ENCODE results near the gene RAB3A. TPM values are rescaled to one million over a fixed set of nuclear protein-coding genes. Genes with fewer than 3 reads are reported as not detected.
A peak's percentile ranks its signal among the peaks of the same experiment; 100 is the strongest.

The RAB3A gene
- total and polyA plus RNA-seq, 9 of the 15 experiments (the other 6 are each of a cell fraction or from before 2014, with no cell fraction given) = 0.17 to 5.1 (median 0.90) TPM; not detected in 1

DNA sequence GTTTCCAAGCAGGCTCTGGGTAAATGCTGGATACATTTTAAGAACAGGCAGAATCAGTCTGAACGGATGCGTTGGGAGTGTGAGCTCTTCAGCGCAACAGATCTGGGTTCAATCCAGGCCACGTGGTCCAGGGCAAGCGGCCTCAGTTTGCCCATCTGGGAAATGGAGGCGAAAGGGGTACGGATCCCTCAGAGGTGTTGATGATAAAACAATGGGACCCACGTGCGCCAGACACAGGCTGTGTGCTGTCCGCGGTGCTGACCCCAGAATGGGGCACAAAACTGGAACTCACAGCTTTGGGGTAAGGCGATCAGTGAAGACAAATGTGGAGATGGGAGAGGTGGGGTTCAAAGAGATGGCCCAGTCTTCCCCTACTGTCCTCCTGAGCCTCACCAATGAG, 35.5 kb upstream of the RAB3A start (continued):
- TF ChIP-seq, protein P1, sequence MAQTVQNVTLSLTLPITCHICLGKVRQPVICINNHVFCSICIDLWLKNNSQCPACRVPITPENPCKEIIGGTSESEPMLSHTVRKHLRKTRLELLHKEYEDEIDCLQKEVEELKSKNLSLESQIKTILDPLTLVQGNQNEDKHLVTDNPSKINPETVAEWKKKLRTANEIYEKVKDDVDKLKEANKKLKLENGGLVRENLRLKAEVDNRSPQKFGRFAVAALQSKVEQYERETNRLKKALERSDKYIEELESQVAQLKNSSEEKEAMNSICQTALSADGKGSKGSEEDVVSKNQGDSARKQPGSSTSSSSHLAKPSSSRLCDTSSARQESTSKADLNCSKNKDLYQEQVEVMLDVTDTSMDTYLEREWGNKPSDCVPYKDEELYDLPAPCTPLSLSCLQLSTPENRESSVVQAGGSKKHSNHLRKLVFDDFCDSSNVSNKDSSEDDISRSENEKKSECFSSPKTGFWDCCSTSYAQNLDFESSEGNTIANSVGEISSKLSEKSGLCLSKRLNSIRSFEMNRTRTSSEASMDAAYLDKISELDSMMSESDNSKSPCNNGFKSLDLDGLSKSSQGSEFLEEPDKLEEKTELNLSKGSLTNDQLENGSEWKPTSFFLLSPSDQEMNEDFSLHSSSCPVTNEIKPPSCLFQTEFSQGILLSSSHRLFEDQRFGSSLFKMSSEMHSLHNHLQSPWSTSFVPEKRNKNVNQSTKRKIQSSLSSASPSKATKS (CRISPR knock-in tag; IDR thresholded peaks at IDR 0.05) = no peak
- TF ChIP-seq SMAD1 (IDR thresholded peaks at IDR 0.05; ENCODE audit: low read depth, low read length, partially characterized antibody) (no peak), NCOA1 (IDR thresholded peaks at IDR 0.05; ENCODE audit: low read depth) (no peak), ZNF232 (CRISPR knock-in tag; IDR thresholded peaks at IDR 0.05) (peak; percentile 73; the same call in 1 of the 2 replicates), GABPB1 (CRISPR knock-in tag; IDR thresholded peaks at IDR 0.05) (peak; percentile 37), IFI16 (CRISPR knock-in tag; IDR thresholded peaks at IDR 0.05) (no peak), CHD2 (IDR thresholded peaks at IDR 0.05; ENCODE audit: low read depth, low read length) (no peak), XRCC5 (IDR thresholded peaks at IDR 0.05; ENCODE audit: low read depth, low read length) (no peak), ZNF212 (CRISPR knock-in tag; IDR thresholded peaks at IDR 0.05) (no peak), CHD4 (IDR thresholded peaks at IDR 0.05; ENCODE audit: insufficient read depth, insufficient replicate concordance, low read depth, low read length, poor library complexity, severe bottlenecking) (no peak)
- TF ChIP-seq, protein P2, sequence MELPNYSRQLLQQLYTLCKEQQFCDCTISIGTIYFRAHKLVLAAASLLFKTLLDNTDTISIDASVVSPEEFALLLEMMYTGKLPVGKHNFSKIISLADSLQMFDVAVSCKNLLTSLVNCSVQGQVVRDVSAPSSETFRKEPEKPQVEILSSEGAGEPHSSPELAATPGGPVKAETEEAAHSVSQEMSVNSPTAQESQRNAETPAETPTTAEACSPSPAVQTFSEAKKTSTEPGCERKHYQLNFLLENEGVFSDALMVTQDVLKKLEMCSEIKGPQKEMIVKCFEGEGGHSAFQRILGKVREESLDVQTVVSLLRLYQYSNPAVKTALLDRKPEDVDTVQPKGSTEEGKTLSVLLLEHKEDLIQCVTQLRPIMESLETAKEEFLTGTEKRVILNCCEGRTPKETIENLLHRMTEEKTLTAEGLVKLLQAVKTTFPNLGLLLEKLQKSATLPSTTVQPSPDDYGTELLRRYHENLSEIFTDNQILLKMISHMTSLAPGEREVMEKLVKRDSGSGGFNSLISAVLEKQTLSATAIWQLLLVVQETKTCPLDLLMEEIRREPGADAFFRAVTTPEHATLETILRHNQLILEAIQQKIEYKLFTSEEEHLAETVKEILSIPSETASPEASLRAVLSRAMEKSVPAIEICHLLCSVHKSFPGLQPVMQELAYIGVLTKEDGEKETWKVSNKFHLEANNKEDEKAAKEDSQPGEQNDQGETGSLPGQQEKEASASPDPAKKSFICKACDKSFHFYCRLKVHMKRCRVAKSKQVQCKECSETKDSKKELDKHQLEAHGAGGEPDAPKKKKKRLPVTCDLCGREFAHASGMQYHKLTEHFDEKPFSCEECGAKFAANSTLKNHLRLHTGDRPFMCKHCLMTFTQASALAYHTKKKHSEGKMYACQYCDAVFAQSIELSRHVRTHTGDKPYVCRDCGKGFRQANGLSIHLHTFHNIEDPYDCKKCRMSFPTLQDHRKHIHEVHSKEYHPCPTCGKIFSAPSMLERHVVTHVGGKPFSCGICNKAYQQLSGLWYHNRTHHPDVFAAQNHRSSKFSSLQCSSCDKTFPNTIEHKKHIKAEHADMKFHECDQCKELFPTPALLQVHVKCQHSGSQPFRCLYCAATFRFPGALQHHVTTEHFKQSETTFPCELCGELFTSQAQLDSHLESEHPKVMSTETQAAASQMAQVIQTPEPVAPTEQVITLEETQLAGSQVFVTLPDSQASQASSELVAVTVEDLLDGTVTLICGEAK (IDR thresholded peaks at IDR 0.05) = no peak
- TF ChIP-seq, protein P2 (CRISPR knock-in tag; IDR thresholded peaks at IDR 0.05) = peak; percentile 29; the same call in 1 of the 2 replicates
- TF ChIP-seq, protein P3, sequence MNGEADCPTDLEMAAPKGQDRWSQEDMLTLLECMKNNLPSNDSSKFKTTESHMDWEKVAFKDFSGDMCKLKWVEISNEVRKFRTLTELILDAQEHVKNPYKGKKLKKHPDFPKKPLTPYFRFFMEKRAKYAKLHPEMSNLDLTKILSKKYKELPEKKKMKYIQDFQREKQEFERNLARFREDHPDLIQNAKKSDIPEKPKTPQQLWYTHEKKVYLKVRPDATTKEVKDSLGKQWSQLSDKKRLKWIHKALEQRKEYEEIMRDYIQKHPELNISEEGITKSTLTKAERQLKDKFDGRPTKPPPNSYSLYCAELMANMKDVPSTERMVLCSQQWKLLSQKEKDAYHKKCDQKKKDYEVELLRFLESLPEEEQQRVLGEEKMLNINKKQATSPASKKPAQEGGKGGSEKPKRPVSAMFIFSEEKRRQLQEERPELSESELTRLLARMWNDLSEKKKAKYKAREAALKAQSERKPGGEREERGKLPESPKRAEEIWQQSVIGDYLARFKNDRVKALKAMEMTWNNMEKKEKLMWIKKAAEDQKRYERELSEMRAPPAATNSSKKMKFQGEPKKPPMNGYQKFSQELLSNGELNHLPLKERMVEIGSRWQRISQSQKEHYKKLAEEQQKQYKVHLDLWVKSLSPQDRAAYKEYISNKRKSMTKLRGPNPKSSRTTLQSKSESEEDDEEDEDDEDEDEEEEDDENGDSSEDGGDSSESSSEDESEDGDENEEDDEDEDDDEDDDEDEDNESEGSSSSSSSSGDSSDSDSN (IDR thresholded peaks at IDR 0.05; ENCODE audit: borderline replicate concordance in 1 of 2, low read depth in 2 of 2, low read length in 2 of 2) = no peak
- TF ChIP-seq, protein P4, sequence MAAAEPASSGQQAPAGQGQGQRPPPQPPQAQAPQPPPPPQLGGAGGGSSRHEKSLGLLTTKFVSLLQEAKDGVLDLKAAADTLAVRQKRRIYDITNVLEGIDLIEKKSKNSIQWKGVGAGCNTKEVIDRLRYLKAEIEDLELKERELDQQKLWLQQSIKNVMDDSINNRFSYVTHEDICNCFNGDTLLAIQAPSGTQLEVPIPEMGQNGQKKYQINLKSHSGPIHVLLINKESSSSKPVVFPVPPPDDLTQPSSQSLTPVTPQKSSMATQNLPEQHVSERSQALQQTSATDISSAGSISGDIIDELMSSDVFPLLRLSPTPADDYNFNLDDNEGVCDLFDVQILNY (CRISPR knock-in tag; IDR thresholded peaks at IDR 0.05) = peak; percentile 40; the same call in 1 of the 2 replicates
